ENCODE data around the gene PURB.
"Not testable (repeated sequence)": the region's sequence is repeated elsewhere in the genome, so short reads cannot be mapped to it uniquely, and the experiment has no call there.

The PURB gene

GRCh38 chr7:44876393-44876792 is 8.9 kb downstream of the PURB start:
- Histone ChIP-seq H3K27me3 (replicated peaks; ENCODE audit: insufficient read depth, low read length) (no peaks in the 10 kb centered on the region), H3K4me1 (ENCODE audit: low read length) (peaks cover 6% of the 10 kb centered on the region), H3F3A (ENCODE audit: insufficient read depth, low read length) (0 out of 2 replicates have a peak, but pooled peaks cover under 1% of the 10 kb centered on the region), H3K4me3 (ENCODE audit: low read length) (no peak overlapping the region), H2AFZ (ENCODE audit: low read length) (no peak overlapping the region), H3K79me2 (ENCODE audit: low read length) (peaks cover 20% of the 10 kb centered on the region), H3K9ac (ENCODE audit: low read length) (no peak overlapping the region), H3K4me2 (ENCODE audit: low read depth, low read length) (no peak overlapping the region), H3K9me3 (replicated peaks; ENCODE audit: insufficient read depth, low read length) (no peaks in the 10 kb centered on the region), H4K20me1 (ENCODE audit: insufficient read depth, low read length) (0 out of 2 replicates have a peak, but pooled peaks cover 4% of the 10 kb centered on the region), H3K27ac (ENCODE audit: low read length) (no peak overlapping the region), H3K9me2 (replicated peaks; ENCODE audit: insufficient read depth, low read length) (no peaks in the 10 kb centered on the region), H3K36me3 (replicated peaks; ENCODE audit: insufficient read depth, low read length) (no peaks in the 10 kb centered on the region)
- no peak for TF ChIP-seq CTCF (IDR thresholded peaks at IDR 0.05; ENCODE audit: low read length)
- no peak for TF ChIP-seq EZH2 (optimal IDR thresholded peaks at IDR 0.05; ENCODE audit: low read depth, low read length)
- no peak for TF ChIP-seq EZH2phosphoT487 (IDR thresholded peaks at IDR 0.05; ENCODE audit: low read length)
- DNase-seq = no peak

- Histone ChIP-seq H4K20me1 (ENCODE audit: insufficient read depth, low read length) (no peaks in the 10 kb centered on the region), H3K4me2 (ENCODE audit: low read depth, low read length) (no peak overlapping the region), H2AFZ (ENCODE audit: low read length) (no peak overlapping the region), H3K9me2 (replicated peaks; ENCODE audit: insufficient read depth, low read length) (no peaks in the 10 kb centered on the region), H3K27ac (ENCODE audit: low read length) (no peak overlapping the region), H3K27me3 (replicated peaks; ENCODE audit: insufficient read depth, low read length) (no peaks in the 10 kb centered on the region), H3K36me3 (replicated peaks; ENCODE audit: insufficient read depth, low read length) (no peaks in the 10 kb centered on the region), H3K9me3 (replicated peaks; ENCODE audit: insufficient read depth, low read length) (no peaks in the 10 kb centered on the region), H3K4me1 (ENCODE audit: low read length) (no peaks in the 10 kb centered on the region), H3K79me2 (ENCODE audit: low read length) (peaks cover 8% of the 10 kb centered on the region), H3K9ac (ENCODE audit: low read length) (no peak overlapping the region), H3K4me3 (ENCODE audit: low read length) (no peak overlapping the region), H3F3A (ENCODE audit: insufficient read depth, low read length) (no peaks in the 10 kb centered on the region)
- DNase-seq = no peak
- TF ChIP-seq EZH2 (optimal IDR thresholded peaks at IDR 0.05; ENCODE audit: low read depth, low read length) = no peak
- TF ChIP-seq EZH2phosphoT487 (IDR thresholded peaks at IDR 0.05; ENCODE audit: low read length) = no peak
- no peak for TF ChIP-seq CTCF (IDR thresholded peaks at IDR 0.05; ENCODE audit: low read length)
These were observed 10.1 kb downstream of the PURB start for GRCh38 chr7:44875241-44875640.

GRCh38 chr7:44872787-44873186 is 12.5 kb downstream of the PURB start:
- no peaks in the 10 kb centered on the region for H3K4me1 ChIP-seq (ENCODE audit: low read length)
- H3K9me2 ChIP-seq (replicated peaks; ENCODE audit: insufficient read depth, low read length) = no peaks in the 10 kb centered on the region
- no peak overlapping the region for H3K27ac ChIP-seq (ENCODE audit: low read length)
- no peaks in the 10 kb centered on the region for H3F3A ChIP-seq (ENCODE audit: insufficient read depth, low read length)
- no peak for TF ChIP-seq CTCF (IDR thresholded peaks at IDR 0.05; ENCODE audit: low read length)
- no peak for TF ChIP-seq EZH2phosphoT487 (IDR thresholded peaks at IDR 0.05; ENCODE audit: low read length)
- TF ChIP-seq EZH2 (optimal IDR thresholded peaks at IDR 0.05; ENCODE audit: low read depth, low read length) = no peak
- H3K4me3 ChIP-seq (ENCODE audit: low read length) = no peak overlapping the region
- no peak for DNase-seq
- no peaks in the 10 kb centered on the region for H3K27me3 ChIP-seq (replicated peaks; ENCODE audit: insufficient read depth, low read length)
- no peaks in the 10 kb centered on the region for H4K20me1 ChIP-seq (ENCODE audit: insufficient read depth, low read length)
- H2AFZ ChIP-seq (ENCODE audit: low read length) = no peak overlapping the region
- no peak overlapping the region for H3K9ac ChIP-seq (ENCODE audit: low read length)
- no peaks in the 10 kb centered on the region for H3K9me3 ChIP-seq (replicated peaks; ENCODE audit: insufficient read depth, low read length)
- no peak overlapping the region for H3K4me2 ChIP-seq (ENCODE audit: low read depth, low read length)
- H3K36me3 ChIP-seq (replicated peaks; ENCODE audit: insufficient read depth, low read length) = no peaks in the 10 kb centered on the region
- H3K79me2 ChIP-seq (ENCODE audit: low read length) = no peaks in the 10 kb centered on the region

- not testable (repeated sequence) for DNase-seq; H3K4me1 ChIP-seq (ENCODE audit: low read length); H3K79me2 ChIP-seq (ENCODE audit: low read length); H3K9me2 ChIP-seq (replicated peaks; ENCODE audit: insufficient read depth, low read length); H4K20me1 ChIP-seq (ENCODE audit: insufficient read depth, low read length); H3K4me3 ChIP-seq (ENCODE audit: low read length); H3K9me3 ChIP-seq (replicated peaks; ENCODE audit: insufficient read depth, low read length); H3K4me2 ChIP-seq (ENCODE audit: low read depth, low read length); H2AFZ ChIP-seq (ENCODE audit: low read length); H3F3A ChIP-seq (ENCODE audit: insufficient read depth, low read length); H3K9ac ChIP-seq (ENCODE audit: low read length); H3K27me3 ChIP-seq (replicated peaks; ENCODE audit: insufficient read depth, low read length); H3K27ac ChIP-seq (ENCODE audit: low read length); H3K36me3 ChIP-seq (replicated peaks; ENCODE audit: insufficient read depth, low read length)
These were observed 13.4 kb downstream of the PURB start for GRCh38 chr7:44871918-44872317.

GRCh38 chr7:44870780-44871179 is 14.6 kb downstream of the PURB start:
- H3K4me2 ChIP-seq (ENCODE audit: low read depth, low read length); H3K36me3 ChIP-seq (replicated peaks; ENCODE audit: insufficient read depth, low read length); H3K79me2 ChIP-seq (ENCODE audit: low read length); H2AFZ ChIP-seq (ENCODE audit: low read length); H3K4me3 ChIP-seq (ENCODE audit: low read length); H3K27ac ChIP-seq (ENCODE audit: low read length); H4K20me1 ChIP-seq (ENCODE audit: insufficient read depth, low read length); H3K27me3 ChIP-seq (replicated peaks; ENCODE audit: insufficient read depth, low read length); DNase-seq; H3K9ac ChIP-seq (ENCODE audit: low read length); H3F3A ChIP-seq (ENCODE audit: insufficient read depth, low read length); H3K9me3 ChIP-seq (replicated peaks; ENCODE audit: insufficient read depth, low read length); H3K9me2 ChIP-seq (replicated peaks; ENCODE audit: insufficient read depth, low read length); H3K4me1 ChIP-seq (ENCODE audit: low read length): not testable (repeated sequence)

GRCh38 chr7:44870336-44870735 is 15.0 kb downstream of the PURB start:
- not testable (repeated sequence) for H3F3A ChIP-seq (ENCODE audit: insufficient read depth, low read length); DNase-seq; H3K27ac ChIP-seq (ENCODE audit: low read length); H3K9me2 ChIP-seq (replicated peaks; ENCODE audit: insufficient read depth, low read length); H3K36me3 ChIP-seq (replicated peaks; ENCODE audit: insufficient read depth, low read length); H3K9me3 ChIP-seq (replicated peaks; ENCODE audit: insufficient read depth, low read length); H3K4me2 ChIP-seq (ENCODE audit: low read depth, low read length); H3K4me1 ChIP-seq (ENCODE audit: low read length); H3K4me3 ChIP-seq (ENCODE audit: low read length); H2AFZ ChIP-seq (ENCODE audit: low read length); H3K27me3 ChIP-seq (replicated peaks; ENCODE audit: insufficient read depth, low read length); H3K79me2 ChIP-seq (ENCODE audit: low read length); H4K20me1 ChIP-seq (ENCODE audit: insufficient read depth, low read length); H3K9ac ChIP-seq (ENCODE audit: low read length)
